GM23338 (cell line): ENCODE measurements around the gene P3R3URF. TPM values are rescaled to one million over a fixed set of nuclear protein-coding genes. Genes with fewer than 3 reads are reported as not detected.

Source experiments
- ATAC-seq: fragments of 200-7000 bp; cut with Tn5 transposase; 3 replicates; pipeline ENCODE4 v1.9.1; 2020
- DNase-seq: peaks from one replicate; pipeline ENCODE4 v3.0.0-alpha.2; 2015; ENCODE audit warnings: low spot score
- H2AFZ ChIP-seq: fragments of 200-600 bp; sonication (generic); 2 replicates; pipeline ENCODE4 v1.8.0; 2016; ENCODE audit warnings: antibody characterized with exemption, mild to moderate bottlenecking, moderate library complexity
- H3F3A ChIP-seq: fragments of 200-600 bp; sonication (generic); replicated peaks from 2 replicates; pipeline ENCODE4 v1.8.0; 2017; ENCODE audit warnings: antibody characterized with exemption, mixed run types, low read depth
- H3K27ac ChIP-seq: fragments of 200-600 bp; sonication (generic); 2 replicates; pipeline ENCODE4 v1.6.1; 2016; ENCODE audit warnings: low read depth
- H3K27me3 ChIP-seq: fragments of 200-600 bp; sonication (generic); 2 replicates; pipeline ENCODE4 v1.8.0; 2016; ENCODE audit warnings: mild to moderate bottlenecking, mixed run types, moderate library complexity; ENCODE audit not compliant: insufficient read depth
- H3K36me3 ChIP-seq: fragments of 200-600 bp; sonication (generic); 2 replicates; pipeline ENCODE4 v1.8.0; 2016; ENCODE audit warnings: mild to moderate bottlenecking; ENCODE audit not compliant: insufficient read depth
- H3K4me1 ChIP-seq: fragments of 200-600 bp; sonication (generic); 2 replicates; pipeline ENCODE4 v1.8.0; 2016; ENCODE audit warnings: mild to moderate bottlenecking, moderate library complexity; ENCODE audit not compliant: insufficient read depth
- H3K4me2 ChIP-seq: fragments of 200-600 bp; sonication (generic); 2 replicates; pipeline ENCODE4 v1.7.1; 2017; ENCODE audit warnings: mixed run types
- H3K4me3 ChIP-seq: fragments of 200-600 bp; sonication (generic); 2 replicates; pipeline ENCODE4 v1.6.1; 2016; ENCODE audit warnings: mixed run types
- H3K79me2 ChIP-seq: fragments of 200-600 bp; sonication (generic); replicated peaks from 2 replicates; pipeline ENCODE4 v1.8.0; 2017; ENCODE audit warnings: mild to moderate bottlenecking; ENCODE audit not compliant: insufficient read depth
- H3K9me2 ChIP-seq: fragments of 200-600 bp; sonication (generic); 2 replicates; pipeline ENCODE4 v1.8.0; 2017; ENCODE audit not compliant: insufficient read depth
- H4K20me1 ChIP-seq: fragments of 200-600 bp; sonication (generic); replicated peaks from 2 replicates; pipeline ENCODE4 v1.8.0; 2017; ENCODE audit warnings: mild to moderate bottlenecking; ENCODE audit not compliant: insufficient read depth
- H3K27ac Mint-ChIP-seq: 2 replicates; pipeline ENCODE4 v1.8.0; 2020; ENCODE audit warnings: inconsistent platforms, mild to moderate bottlenecking, moderate library complexity, mixed read lengths
- H3K27me3 Mint-ChIP-seq: 3 replicates; pipeline ENCODE4 v1.8.0; 2022; ENCODE audit warnings: low read depth, mild to moderate bottlenecking, moderate library complexity, mixed read lengths, inconsistent platforms; ENCODE audit not compliant: insufficient read depth, poor library complexity
- H3K36me3 Mint-ChIP-seq: 3 replicates; pipeline ENCODE4 v1.8.0; 2021; ENCODE audit warnings: low read depth, mild to moderate bottlenecking, inconsistent platforms, moderate library complexity, mixed read lengths
- H3K4me1 Mint-ChIP-seq: 3 replicates; pipeline ENCODE4 v1.8.0; 2020; ENCODE audit warnings: mild to moderate bottlenecking, inconsistent platforms, mixed read lengths
- H3K4me3 Mint-ChIP-seq: 3 replicates; pipeline ENCODE4 v1.8.0; 2021; ENCODE audit warnings: moderate library complexity, mild to moderate bottlenecking, inconsistent platforms, mixed read lengths
- H3K9me3 Mint-ChIP-seq: 3 replicates; pipeline ENCODE4 v1.8.0; 2020; ENCODE audit warnings: moderate library complexity, mild to moderate bottlenecking, inconsistent platforms, mixed read lengths
- CREB1 ChIP-seq: fragments of 250-450 bp; sonication (Bioruptor Pico); IDR thresholded peaks from 2 replicates; pipeline ENCODE4 v1.5.0; 2020; ENCODE audit warnings: low read depth, mild to moderate bottlenecking, moderate library complexity
- EZH2 ChIP-seq: fragments of 200-600 bp; sonication (generic); IDR thresholded peaks from one replicate; pipeline ENCODE4 v1.8.0; 2017; ENCODE audit warnings: antibody characterized with exemption, mild to moderate bottlenecking, low read depth; ENCODE audit not compliant: unreplicated experiment
- JUNB ChIP-seq: IDR thresholded peaks from one replicate; pipeline ENCODE4 v1.6.1; 2016; ENCODE audit warnings: antibody characterized with exemption; ENCODE audit not compliant: unreplicated experiment
- NANOG ChIP-seq: IDR thresholded peaks from 2 replicates; pipeline ENCODE4 v1.6.1; 2016; ENCODE audit warnings: antibody characterized with exemption, borderline replicate concordance
- POLR2AphosphoS5 ChIP-seq: IDR thresholded peaks from 2 replicates; pipeline ENCODE4 v1.6.1; 2016; ENCODE audit warnings: antibody characterized with exemption, low read depth
- STAT1 ChIP-seq: IDR thresholded peaks from one replicate; pipeline ENCODE4 v1.6.1; 2016; ENCODE audit warnings: antibody characterized with exemption; ENCODE audit not compliant: unreplicated experiment
- ZNF331 ChIP-seq: fragments of 250-450 bp; sonication (Bioruptor Pico); IDR thresholded peaks from 2 replicates; pipeline ENCODE4 v1.5.0; 2020; ENCODE audit warnings: low read depth, mild to moderate bottlenecking, moderate library complexity
- polyA plus RNA-seq: library from polyadenylated mRNA; unstranded; fragments of >200 nt; fragmentation: Nextera tagmentation; extraction: Ambion mirVana; gene quantifications from 2 replicates; pipeline ENCODE4 v1.2.1, GENCODE V29; 2016
- total RNA-seq: library from RNA; depleted of rRNA; stranded (reverse); fragments of >200 nt; shearing (Covaris generic); gene quantifications from 2 replicates; pipeline ENCODE4 v1.2.3, GENCODE V29; 2014
- TF ChIP-seq, protein P1 (sequence below): IDR thresholded peaks from 2 replicates; pipeline ENCODE4 v1.6.1; 2016; ENCODE audit warnings: antibody characterized with exemption
- TF ChIP-seq, protein P2 (sequence below), 2 experiments: fragments of 200-600 bp in 1 of 2; sonication (generic) in 1 of 2; conservative IDR thresholded peaks; 2 replicates each; pipeline versions ENCODE4 v1.5.1 to v1.6.1; 2016 to 2017; ENCODE audit warnings: antibody characterized with exemption in 2 of 2, low read depth in 2 of 2, mild to moderate bottlenecking in 2 of 2, moderate library complexity in 1 of 2
- TF ChIP-seq, protein P3 (sequence below): IDR thresholded peaks from one replicate; pipeline ENCODE4 v1.6.1; 2018; ENCODE audit warnings: antibody characterized with exemption; ENCODE audit not compliant: unreplicated experiment

P3R3URF gene
- total and polyA plus RNA-seq, 2 experiments from 2014 or later: not detected

DNA sequence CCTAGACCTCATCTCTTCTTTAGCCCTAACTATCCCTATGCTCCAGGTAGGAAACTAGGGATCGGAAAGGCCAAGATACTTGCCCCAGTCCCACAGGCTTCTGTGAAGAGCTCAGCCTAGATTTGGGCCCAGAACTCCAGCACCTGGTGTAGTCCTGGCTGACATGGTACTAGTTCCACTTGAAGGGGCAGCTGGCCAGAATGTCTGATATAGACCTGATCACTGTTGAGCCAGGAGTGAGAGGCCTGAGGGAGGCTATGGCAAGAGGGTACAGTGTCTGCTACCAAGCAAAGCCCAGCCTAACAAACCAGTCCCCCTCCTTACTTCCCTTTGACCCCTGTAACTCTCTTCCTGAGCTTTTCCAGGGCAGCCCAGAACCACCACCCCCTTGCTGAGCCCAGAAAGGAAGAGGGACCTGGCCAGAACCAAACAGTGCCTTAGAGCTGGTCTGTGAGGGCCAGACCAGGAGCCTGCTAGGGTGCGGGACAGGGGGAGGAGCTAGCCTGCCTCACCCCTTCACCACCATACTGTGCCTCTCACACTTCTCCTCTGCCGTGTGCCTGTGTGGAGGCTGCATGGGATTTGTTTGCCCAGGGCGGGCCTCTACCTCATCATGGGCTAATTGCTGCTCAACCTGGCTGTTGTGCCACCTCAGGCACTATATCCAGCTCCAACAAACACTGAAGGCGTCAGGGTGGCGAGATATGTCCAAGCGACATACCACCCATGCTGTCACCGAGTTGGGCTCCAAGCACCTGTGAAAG is 11.0 kb upstream of the P3R3URF start:
- no peak overlapping the region for H3K4me2 ChIP-seq
- Mint-ChIP-seq H3K4me1 (peaks cover 4% of the 10 kb centered on the region; the same call in 1 of the 3 replicates), H3K4me3 (no peak overlapping the region), H3K27me3 (peaks cover 9% of the 10 kb centered on the region), H3K36me3 (peaks cover 15% of the 10 kb centered on the region), H3K27ac (no peak overlapping the region), H3K9me3 (no peaks in the 10 kb centered on the region)
- H2AFZ ChIP-seq: no peak overlapping the region
- H3K4me1 ChIP-seq: no peaks in the 10 kb centered on the region
- H3K27me3 ChIP-seq: no peaks in the 10 kb centered on the region
- H3F3A ChIP-seq: no peaks in the 10 kb centered on the region
- no peak for DNase-seq
- no peaks in the 10 kb centered on the region for H3K36me3 ChIP-seq
- TF ChIP-seq, protein P1, sequence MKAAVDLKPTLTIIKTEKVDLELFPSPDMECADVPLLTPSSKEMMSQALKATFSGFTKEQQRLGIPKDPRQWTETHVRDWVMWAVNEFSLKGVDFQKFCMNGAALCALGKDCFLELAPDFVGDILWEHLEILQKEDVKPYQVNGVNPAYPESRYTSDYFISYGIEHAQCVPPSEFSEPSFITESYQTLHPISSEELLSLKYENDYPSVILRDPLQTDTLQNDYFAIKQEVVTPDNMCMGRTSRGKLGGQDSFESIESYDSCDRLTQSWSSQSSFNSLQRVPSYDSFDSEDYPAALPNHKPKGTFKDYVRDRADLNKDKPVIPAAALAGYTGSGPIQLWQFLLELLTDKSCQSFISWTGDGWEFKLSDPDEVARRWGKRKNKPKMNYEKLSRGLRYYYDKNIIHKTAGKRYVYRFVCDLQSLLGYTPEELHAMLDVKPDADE: no peak
- TF ChIP-seq JUNB (no peak), POLR2AphosphoS5 (no peak), CREB1 (CRISPR knock-in tag) (no peak), NANOG (no peak), STAT1 (no peak), EZH2 (no peak)
- TF ChIP-seq, protein P2, sequence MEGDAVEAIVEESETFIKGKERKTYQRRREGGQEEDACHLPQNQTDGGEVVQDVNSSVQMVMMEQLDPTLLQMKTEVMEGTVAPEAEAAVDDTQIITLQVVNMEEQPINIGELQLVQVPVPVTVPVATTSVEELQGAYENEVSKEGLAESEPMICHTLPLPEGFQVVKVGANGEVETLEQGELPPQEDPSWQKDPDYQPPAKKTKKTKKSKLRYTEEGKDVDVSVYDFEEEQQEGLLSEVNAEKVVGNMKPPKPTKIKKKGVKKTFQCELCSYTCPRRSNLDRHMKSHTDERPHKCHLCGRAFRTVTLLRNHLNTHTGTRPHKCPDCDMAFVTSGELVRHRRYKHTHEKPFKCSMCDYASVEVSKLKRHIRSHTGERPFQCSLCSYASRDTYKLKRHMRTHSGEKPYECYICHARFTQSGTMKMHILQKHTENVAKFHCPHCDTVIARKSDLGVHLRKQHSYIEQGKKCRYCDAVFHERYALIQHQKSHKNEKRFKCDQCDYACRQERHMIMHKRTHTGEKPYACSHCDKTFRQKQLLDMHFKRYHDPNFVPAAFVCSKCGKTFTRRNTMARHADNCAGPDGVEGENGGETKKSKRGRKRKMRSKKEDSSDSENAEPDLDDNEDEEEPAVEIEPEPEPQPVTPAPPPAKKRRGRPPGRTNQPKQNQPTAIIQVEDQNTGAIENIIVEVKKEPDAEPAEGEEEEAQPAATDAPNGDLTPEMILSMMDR (conservative IDR thresholded peaks at IDR 0.05; ENCODE audit: low read depth in 2 of 2): no peak
- no peak overlapping the region for H3K27ac ChIP-seq
- no peak overlapping the region for H3K4me3 ChIP-seq
- no peaks in the 10 kb centered on the region for H4K20me1 ChIP-seq
- ATAC-seq: no peak
- no peaks in the 10 kb centered on the region for H3K79me2 ChIP-seq
- H3K9me2 ChIP-seq: no peaks in the 10 kb centered on the region

DNA sequence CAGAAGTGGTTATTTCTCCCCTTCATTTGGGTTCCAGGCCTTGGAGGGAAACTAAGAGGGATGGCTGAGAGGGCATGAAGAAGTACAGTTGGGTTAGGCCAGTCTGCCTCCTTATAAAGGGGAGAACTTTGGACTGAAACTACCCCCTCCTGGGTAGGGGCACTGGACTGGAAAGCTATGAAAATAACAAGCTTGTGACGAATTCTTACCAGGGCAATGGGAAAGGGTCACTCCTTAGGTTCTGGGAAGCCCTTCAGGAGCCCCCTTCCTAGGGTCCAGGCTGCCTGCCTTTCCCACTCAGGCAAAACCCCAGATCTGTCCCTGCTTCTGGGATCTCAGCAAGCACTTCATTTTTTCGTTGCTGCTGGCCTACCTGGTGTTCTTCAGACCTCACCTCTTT is 9.8 kb upstream of the P3R3URF start:
- Histone ChIP-seq H4K20me1 (no peaks in the 10 kb centered on the region), H3K79me2 (no peaks in the 10 kb centered on the region), H3K4me3 (no peak overlapping the region), H3K4me2 (no peak overlapping the region), H3K27me3 (0 out of 2 replicates have a peak, but pooled peaks cover 6% of the 10 kb centered on the region), H3F3A (no peaks in the 10 kb centered on the region), H2AFZ (no peak overlapping the region), H3K9me2 (no peaks in the 10 kb centered on the region), H3K27ac (no peak overlapping the region), H3K4me1 (no peaks in the 10 kb centered on the region), H3K36me3 (no peaks in the 10 kb centered on the region)
- Mint-ChIP-seq H3K4me1 (peaks cover 4% of the 10 kb centered on the region; the same call in 1 of the 3 replicates), H3K4me3 (no peak overlapping the region), H3K36me3 (peaks cover 11% of the 10 kb centered on the region), H3K27ac (no peak overlapping the region), H3K9me3 (no peaks in the 10 kb centered on the region), H3K27me3 (peaks cover 12% of the 10 kb centered on the region)
- no peak for ATAC-seq
- no peak for DNase-seq
- TF ChIP-seq CREB1 (CRISPR knock-in tag) (no peak), ZNF331 (CRISPR knock-in tag) (no peak)
- TF ChIP-seq, protein P3, sequence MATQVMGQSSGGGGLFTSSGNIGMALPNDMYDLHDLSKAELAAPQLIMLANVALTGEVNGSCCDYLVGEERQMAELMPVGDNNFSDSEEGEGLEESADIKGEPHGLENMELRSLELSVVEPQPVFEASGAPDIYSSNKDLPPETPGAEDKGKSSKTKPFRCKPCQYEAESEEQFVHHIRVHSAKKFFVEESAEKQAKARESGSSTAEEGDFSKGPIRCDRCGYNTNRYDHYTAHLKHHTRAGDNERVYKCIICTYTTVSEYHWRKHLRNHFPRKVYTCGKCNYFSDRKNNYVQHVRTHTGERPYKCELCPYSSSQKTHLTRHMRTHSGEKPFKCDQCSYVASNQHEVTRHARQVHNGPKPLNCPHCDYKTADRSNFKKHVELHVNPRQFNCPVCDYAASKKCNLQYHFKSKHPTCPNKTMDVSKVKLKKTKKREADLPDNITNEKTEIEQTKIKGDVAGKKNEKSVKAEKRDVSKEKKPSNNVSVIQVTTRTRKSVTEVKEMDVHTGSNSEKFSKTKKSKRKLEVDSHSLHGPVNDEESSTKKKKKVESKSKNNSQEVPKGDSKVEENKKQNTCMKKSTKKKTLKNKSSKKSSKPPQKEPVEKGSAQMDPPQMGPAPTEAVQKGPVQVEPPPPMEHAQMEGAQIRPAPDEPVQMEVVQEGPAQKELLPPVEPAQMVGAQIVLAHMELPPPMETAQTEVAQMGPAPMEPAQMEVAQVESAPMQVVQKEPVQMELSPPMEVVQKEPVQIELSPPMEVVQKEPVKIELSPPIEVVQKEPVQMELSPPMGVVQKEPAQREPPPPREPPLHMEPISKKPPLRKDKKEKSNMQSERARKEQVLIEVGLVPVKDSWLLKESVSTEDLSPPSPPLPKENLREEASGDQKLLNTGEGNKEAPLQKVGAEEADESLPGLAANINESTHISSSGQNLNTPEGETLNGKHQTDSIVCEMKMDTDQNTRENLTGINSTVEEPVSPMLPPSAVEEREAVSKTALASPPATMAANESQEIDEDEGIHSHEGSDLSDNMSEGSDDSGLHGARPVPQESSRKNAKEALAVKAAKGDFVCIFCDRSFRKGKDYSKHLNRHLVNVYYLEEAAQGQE: no peak
